ENCODE results near the gene HTR2B. TPM values are rescaled to one million over a fixed set of nuclear protein-coding genes. Genes with fewer than 3 reads are reported as not detected.

HTR2B gene
- total RNA-seq (2021; ENCODE audit: unreplicated experiment) (not detected), Bru-seq, nascent RNA (not detected), BruChase-seq, experiment 1, labeled RNA remaining after a 6-hour chase (not detected), BruChase-seq, experiment 2, labeled RNA remaining after a 2-hour chase (not detected)
- polyA plus RNA-seq (2012), result 0.06 and 0.09 TPM in 2 replicates
- long read RNA-seq, result 0 reads

GRCh38 chr2:231124838-231125568 is at the start of gene HTR2B:
Gene HTR2B, minus strand, starts transcription at chr2:231125042. Its CDS starts 1,278 bp downstream, at chr2:231123764.
- H3K27me3 ChIP-seq (ENCODE audit: insufficient read depth, low read length), result no peaks in the 10 kb centered on the region
- H3K79me2 ChIP-seq (ENCODE audit: insufficient read depth, low read length), result peaks cover 30% of the 10 kb centered on the region
- no TSS peak for BruUV-seq (replicated peaks)
- ATAC-seq (no peak), DNase-seq (ENCODE audit: low read depth, low spot score) (no peak)
- ChIA-PET RAD21 (ENCODE audit: low non-redundant PET in 1 of 2, low total read pairs in 2 of 2, uncharacterized antibody in 2 of 2, unreplicated experiment in 2 of 2) (no interaction called here), CTCF (interaction anchor here (1.0 to 1.4 kb wide), 2 partner anchors 21 to 72 kb away, joined by 3 to 4 read pairs; no protein-coding TSS in a partner anchor), POLR2A (no interaction called here)
- no peaks in the 10 kb centered on the region for H3K9me2 ChIP-seq (ENCODE audit: insufficient read depth)
- no peaks in the 10 kb centered on the region for H3K36me3 ChIP-seq (ENCODE audit: control insufficient read depth in 1 of 2, insufficient read depth in 2 of 2, low read length in 2 of 2)
- H3K4me3 ChIP-seq (replicated peaks in 1 of 2; ENCODE audit: low read depth in 1 of 2, low read length in 2 of 2), result no peak within 1 kb of the TSS
- intact Hi-C loops (cut with micrococcal nuclease), result no loop called here
- H3K4me2 ChIP-seq (ENCODE audit: low read length), result no peak within 1 kb of the TSS
- H3K9ac ChIP-seq (ENCODE audit: low read length), result no peak within 1 kb of the TSS
- no peaks in the 10 kb centered on the region for H3K4me1 ChIP-seq (ENCODE audit: control insufficient read depth in 1 of 2, insufficient read depth in 2 of 2, low read length in 2 of 2)
- peaks cover 10% of the 10 kb centered on the region; the same call in 1 of the 2 replicates for H4K20me1 ChIP-seq (ENCODE audit: insufficient read depth)
- no peak within 1 kb of the TSS for H3K27ac ChIP-seq (ENCODE audit: low read depth, low read length)
- H3K9me3 ChIP-seq (ENCODE audit: control insufficient read depth in 1 of 2, insufficient read depth in 1 of 2, low read depth in 1 of 2, low read length in 2 of 2), result no peaks in the 10 kb centered on the region
- TF ChIP-seq POLR2AphosphoS5 (IDR thresholded peaks at IDR 0.05; ENCODE audit: low read depth, low read length) (no peak), CEBPB (IDR thresholded peaks at IDR 0.05; ENCODE audit: low read depth) (no peak), MAX (IDR thresholded peaks at IDR 0.05) (no peak), EZH2phosphoT487 (IDR thresholded peaks at IDR 0.05; ENCODE audit: borderline replicate concordance) (no peak), ZBTB33 (IDR thresholded peaks at IDR 0.05; ENCODE audit: extremely low read depth, insufficient replicate concordance, low read length) (no peak), CBX3 (IDR thresholded peaks at IDR 0.05; ENCODE audit: low read depth) (no peak), SRF (IDR thresholded peaks at IDR 0.05; ENCODE audit: low read depth) (no peak), RAD21 (IDR thresholded peaks at IDR 0.05; ENCODE audit: low read depth) (no peak)
- H2AFZ ChIP-seq (ENCODE audit: low read depth, low read length, poor library complexity, severe bottlenecking), result no peak within 1 kb of the TSS
